ENCODE results near the gene AMDHD2. TPM values are rescaled to one million over a fixed set of nuclear protein-coding genes. Genes with fewer than 3 reads are reported as not detected.

AMDHD2 gene
- total and polyA plus RNA-seq, 2 of the 8 experiments (the other 6 are each of a cell fraction or from before 2014, with no cell fraction given), result 43.0 to 54.6 TPM

GRCh38 chr16:2499454-2499853, 20.7 kb upstream of the AMDHD2 start:
- FAIRE-seq, result no peak
- H3K9me3 ChIP-seq (ENCODE audit: insufficient read depth in 2 of 2, low read depth in 1 of 2, low read length in 1 of 2), result no peaks in the 10 kb centered on the region
- no peak overlapping the region for H2AK5ac ChIP-seq (ENCODE audit: low read depth, low read length)
- no peak for TF ChIP-seq JUN (IDR thresholded peaks at IDR 0.05; ENCODE audit: low read depth, low read length)
- no peak for TF ChIP-seq SIN3A (conservative IDR thresholded peaks at IDR 0.05 in 1 of 2, IDR thresholded peaks at IDR 0.05 in 1 of 2; ENCODE audit: low read depth in 1 of 2, low read length in 2 of 2)
- TF ChIP-seq NANOG (IDR thresholded peaks at IDR 0.05; ENCODE audit: insufficient read depth, low read depth, low read length, poor library complexity, severe bottlenecking), result no peak
- H3K56ac ChIP-seq (replicated peaks; ENCODE audit: insufficient read length, low read depth, low read length), result no peak overlapping the region
- no peaks in the 10 kb centered on the region; a peak in 1 of 7 replicates for H3K27me3 ChIP-seq (replicated peaks in 1 of 4; ENCODE audit: control insufficient read depth in 3 of 4, extremely low read depth in 1 of 4, insufficient read depth in 3 of 4, low read length in 3 of 4)
- H3K4me1 ChIP-seq (replicated peaks in 1 of 4; ENCODE audit: control insufficient read depth in 3 of 4, insufficient read depth in 4 of 4, low read length in 3 of 4), result peaks cover 0 to 16% (median 9%) of the 10 kb centered on the region in 4 experiments; a peak in 6 of 7 replicates
- H2AFZ ChIP-seq (ENCODE audit: low read length), result no peak overlapping the region
- 94% methylated on average over 4 of the region's 6 CpGs; no CpG with 5 or more reads in 1 of the 2 experiments for WGBS, 2 experiments (ENCODE audit: extremely low coverage in 1 of 2, insufficient coverage in 1 of 2, insufficient read length in 1 of 2, insufficient replicate concordance in 2 of 2, low coverage in 1 of 2, low lambda C conversion rate in 2 of 2, missing lambda C conversion rate in 1 of 2)
- H3K18ac ChIP-seq (ENCODE audit: extremely low read depth, low read length), result no peak overlapping the region
- no peak overlapping the region for H3K23ac ChIP-seq (ENCODE audit: insufficient read length)
- no peaks in the 10 kb centered on the region for H3K23me2 ChIP-seq (ENCODE audit: low read depth, low read length)
- DNase-seq (ENCODE audit: low read depth in 1 of 2, low spot score in 2 of 2), result no peak
- no peak overlapping the region for H2BK5ac ChIP-seq (ENCODE audit: low read depth, low read length)
- no peak overlapping the region for H4K5ac ChIP-seq (ENCODE audit: insufficient read length, low read depth, low read length)
- H3K9ac ChIP-seq (replicated peaks in 1 of 4; ENCODE audit: extremely low read depth in 1 of 4, low read depth in 3 of 4, low read length in 3 of 4), result no peak overlapping the region
- no peak overlapping the region for H2BK120ac ChIP-seq (replicated peaks; ENCODE audit: low read depth, low read length)
- H3K36me3 ChIP-seq (ENCODE audit: control insufficient read depth in 2 of 4, insufficient read depth in 4 of 4, low read length in 3 of 4), result peaks cover 0 to 15% (median 4%) of the 10 kb centered on the region in 4 experiments; a peak in 4 of 8 replicates
- CTCF ChIA-PET (ENCODE audit: partially characterized antibody), result interaction anchor here (1.1 to 3.3 kb wide), 6 partner anchors 8 to 215 kb away, joined by 4 to 32 read pairs (median 4); no protein-coding TSS in a partner anchor
- H4K20me1 ChIP-seq (replicated peaks in 1 of 2; ENCODE audit: control insufficient read depth in 1 of 2, insufficient read depth in 2 of 2, low read length in 2 of 2), result peaks cover 2 to 4% of the 10 kb centered on the region in 2 experiments
- no peak overlapping the region for H3K4me2 ChIP-seq (ENCODE audit: insufficient read depth in 1 of 2, low read depth in 2 of 2, low read length in 2 of 2)
- no peak overlapping the region for H3K27ac ChIP-seq (ENCODE audit: low read depth, low read length)
- H3K79me1 ChIP-seq (ENCODE audit: low read depth, low read length), result no peaks in the 10 kb centered on the region; the same call in 1 of the 2 replicates
- no peak overlapping the region for H2BK15ac ChIP-seq (ENCODE audit: low read length)
- H4K8ac ChIP-seq (ENCODE audit: extremely low read depth, insufficient read depth, low read length), result no peak overlapping the region
- H3K79me2 ChIP-seq (ENCODE audit: control insufficient read depth in 1 of 2, insufficient read depth in 2 of 2, low read length in 2 of 2), result no peaks in the 10 kb centered on the region
- no peak overlapping the region for H3K4ac ChIP-seq (replicated peaks; ENCODE audit: insufficient read length, low read depth, low read length)
- no peak overlapping the region for H4K91ac ChIP-seq (replicated peaks; ENCODE audit: insufficient read length, low read length)
- no peak overlapping the region for H2BK12ac ChIP-seq (ENCODE audit: low read depth, low read length)
- no peak overlapping the region for H3K14ac ChIP-seq (ENCODE audit: insufficient read length)
- POLR2A ChIA-PET (ENCODE audit: partially characterized antibody), result interaction anchor here (1.5 kb wide), 1 partner anchor 345 kb away, joined by 5 read pairs; no protein-coding TSS in a partner anchor
- no peak overlapping the region for H2BK20ac ChIP-seq (ENCODE audit: low read length)
- H3K4me3 ChIP-seq (ENCODE audit: extremely low read depth in 1 of 4, insufficient read depth in 2 of 4, low read depth in 3 of 4, low read length in 4 of 4), result no peak overlapping the region

Data from H1 (cell line).